SU-DHL-6 (cell line): Measurements from ENCODE around the gene RASGRF1.

ENCODE experiments used
- CTCF ChIP-seq: fragments of 200-600 bp; sonication (generic); IDR thresholded peaks from one replicate; pipeline ENCODE4 v1.5.1; 2017; ENCODE audit warnings: antibody characterized with exemption, mild to moderate bottlenecking, low read length, moderate library complexity; ENCODE audit not compliant: insufficient read depth, poor library complexity, severe bottlenecking
- EZH2phosphoT487 ChIP-seq: fragments of 200-600 bp; sonication (generic), shearing (Covaris generic); conservative IDR thresholded peaks from 2 replicates; pipeline ENCODE4 v1.6.1; 2018; ENCODE audit warnings: mild to moderate bottlenecking, antibody characterized with exemption, low read length, moderate library complexity, mixed read lengths

GRCh38 chr15:78989701-78990240 lies 100.8 kb downstream of the RASGRF1 start:
- TF ChIP-seq CTCF (no peak), EZH2phosphoT487 (no peak)
